ENCODE data around the gene FLAD1.

The FLAD1 gene

DNA sequence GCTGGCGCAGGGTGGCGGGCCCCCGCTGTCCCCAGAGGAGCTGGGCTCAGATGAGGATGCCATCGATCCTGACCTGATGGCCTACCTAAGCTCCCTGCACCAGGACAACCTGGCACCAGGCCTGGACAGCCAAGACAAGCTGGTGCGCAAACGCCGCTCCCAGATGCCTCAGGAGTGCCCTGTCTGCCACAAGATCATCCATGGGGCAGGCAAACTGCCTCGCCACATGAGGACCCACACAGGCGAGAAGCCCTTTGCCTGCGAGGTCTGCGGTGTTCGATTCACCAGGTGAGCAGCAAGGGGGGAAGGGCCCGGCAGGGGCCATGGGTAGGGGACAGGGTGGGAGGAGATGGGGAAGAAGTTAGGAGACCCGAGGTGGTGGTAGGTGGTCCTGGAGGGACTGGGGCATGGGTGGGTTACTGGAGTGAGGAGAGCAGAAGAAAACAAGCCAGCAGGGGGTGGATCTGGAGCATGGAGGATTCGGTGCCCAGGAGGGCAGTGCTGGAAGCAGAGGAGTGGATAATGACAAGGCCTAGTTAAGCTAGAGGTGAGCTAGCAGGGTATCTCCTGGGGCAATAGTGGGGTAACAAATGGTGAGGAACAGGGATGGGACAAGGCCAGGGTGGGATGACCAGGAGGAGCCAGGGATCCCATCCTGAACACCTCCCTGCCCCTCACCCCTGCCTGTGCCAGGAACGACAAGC, 32.5 kb downstream of the FLAD1 start:
- TF ChIP-seq, protein P1, sequence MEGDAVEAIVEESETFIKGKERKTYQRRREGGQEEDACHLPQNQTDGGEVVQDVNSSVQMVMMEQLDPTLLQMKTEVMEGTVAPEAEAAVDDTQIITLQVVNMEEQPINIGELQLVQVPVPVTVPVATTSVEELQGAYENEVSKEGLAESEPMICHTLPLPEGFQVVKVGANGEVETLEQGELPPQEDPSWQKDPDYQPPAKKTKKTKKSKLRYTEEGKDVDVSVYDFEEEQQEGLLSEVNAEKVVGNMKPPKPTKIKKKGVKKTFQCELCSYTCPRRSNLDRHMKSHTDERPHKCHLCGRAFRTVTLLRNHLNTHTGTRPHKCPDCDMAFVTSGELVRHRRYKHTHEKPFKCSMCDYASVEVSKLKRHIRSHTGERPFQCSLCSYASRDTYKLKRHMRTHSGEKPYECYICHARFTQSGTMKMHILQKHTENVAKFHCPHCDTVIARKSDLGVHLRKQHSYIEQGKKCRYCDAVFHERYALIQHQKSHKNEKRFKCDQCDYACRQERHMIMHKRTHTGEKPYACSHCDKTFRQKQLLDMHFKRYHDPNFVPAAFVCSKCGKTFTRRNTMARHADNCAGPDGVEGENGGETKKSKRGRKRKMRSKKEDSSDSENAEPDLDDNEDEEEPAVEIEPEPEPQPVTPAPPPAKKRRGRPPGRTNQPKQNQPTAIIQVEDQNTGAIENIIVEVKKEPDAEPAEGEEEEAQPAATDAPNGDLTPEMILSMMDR (IDR thresholded peaks at IDR 0.05; ENCODE audit: low read depth, low read length): no peak
- no peak for TF ChIP-seq EZH2phosphoT487 (IDR thresholded peaks at IDR 0.05; ENCODE audit: low read depth)
- peaks cover 33% of the 10 kb centered on the region for H4K20me1 ChIP-seq (ENCODE audit: insufficient read depth, low read length)
- H3K4me1 ChIP-seq (ENCODE audit: low read length): peaks cover 30% of the 10 kb centered on the region

DNA sequence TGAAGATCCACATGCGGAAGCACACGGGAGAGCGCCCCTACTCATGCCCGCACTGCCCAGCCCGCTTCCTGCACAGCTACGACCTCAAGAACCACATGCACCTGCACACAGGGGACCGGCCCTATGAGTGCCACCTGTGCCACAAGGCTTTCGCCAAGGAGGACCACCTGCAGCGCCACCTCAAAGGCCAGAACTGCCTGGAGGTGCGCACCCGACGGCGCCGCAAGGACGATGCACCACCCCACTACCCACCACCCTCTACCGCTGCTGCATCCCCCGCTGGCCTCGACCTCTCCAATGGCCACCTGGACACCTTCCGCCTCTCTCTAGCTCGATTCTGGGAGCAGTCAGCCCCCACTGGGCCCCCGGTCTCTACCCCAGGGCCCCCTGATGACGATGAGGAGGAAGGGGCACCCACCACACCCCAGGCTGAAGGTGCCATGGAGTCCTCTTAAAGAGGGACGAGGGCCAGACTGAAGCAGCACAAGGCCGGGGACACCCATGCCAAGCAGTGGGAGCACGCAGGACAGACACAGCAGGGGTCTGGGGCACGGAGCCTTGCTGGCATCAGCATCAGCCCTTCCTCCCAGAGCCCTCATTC, 33.2 kb downstream of the FLAD1 start:
- Histone ChIP-seq H3K4me2 (ENCODE audit: low read length) (peak overlapping the region; percentile 79), H3K4me3 (ENCODE audit: low read length) (peak overlapping the region; percentile 74; the same call in 1 of the 2 replicates), H3K9ac (ENCODE audit: low read length) (peak overlapping the region; percentile 77; the same call in 1 of the 2 replicates), H3K79me2 (ENCODE audit: low read length) (no peaks in the 10 kb centered on the region), H3K4me1 (ENCODE audit: low read length) (peaks cover 30% of the 10 kb centered on the region), H3K27me3 (ENCODE audit: low read depth, low read length) (no peaks in the 10 kb centered on the region), H3K27ac (ENCODE audit: low read length) (peak overlapping the region; percentile 75), H3K9me3 (ENCODE audit: insufficient read depth, low read length) (no peaks in the 10 kb centered on the region), H4K20me1 (ENCODE audit: insufficient read depth, low read length) (peaks cover 26% of the 10 kb centered on the region), H2AFZ (ENCODE audit: low read depth, low read length) (no peak overlapping the region), H3K36me3 (replicated peaks; ENCODE audit: low read depth, low read length) (peaks cover 29% of the 10 kb centered on the region)
- no peak for TF ChIP-seq EZH2phosphoT487 (IDR thresholded peaks at IDR 0.05; ENCODE audit: low read depth)
- TF ChIP-seq, protein P1 (IDR thresholded peaks at IDR 0.05; ENCODE audit: low read depth, low read length): no peak

More for the DNA sequence above, 32.5 kb downstream of the FLAD1 start:
- Histone ChIP-seq H3K9ac (ENCODE audit: low read length) (no peak overlapping the region), H3K4me2 (ENCODE audit: low read length) (no peak overlapping the region), H3K36me3 (replicated peaks; ENCODE audit: low read depth, low read length) (peaks cover 29% of the 10 kb centered on the region), H3K27me3 (ENCODE audit: low read depth, low read length) (no peaks in the 10 kb centered on the region), H2AFZ (ENCODE audit: low read depth, low read length) (no peak overlapping the region), H3K79me2 (ENCODE audit: low read length) (no peaks in the 10 kb centered on the region), H3K9me3 (ENCODE audit: insufficient read depth, low read length) (no peaks in the 10 kb centered on the region), H3K4me3 (ENCODE audit: low read length) (no peak overlapping the region), H3K27ac (ENCODE audit: low read length) (peak overlapping the region; percentile 75)

DNA sequence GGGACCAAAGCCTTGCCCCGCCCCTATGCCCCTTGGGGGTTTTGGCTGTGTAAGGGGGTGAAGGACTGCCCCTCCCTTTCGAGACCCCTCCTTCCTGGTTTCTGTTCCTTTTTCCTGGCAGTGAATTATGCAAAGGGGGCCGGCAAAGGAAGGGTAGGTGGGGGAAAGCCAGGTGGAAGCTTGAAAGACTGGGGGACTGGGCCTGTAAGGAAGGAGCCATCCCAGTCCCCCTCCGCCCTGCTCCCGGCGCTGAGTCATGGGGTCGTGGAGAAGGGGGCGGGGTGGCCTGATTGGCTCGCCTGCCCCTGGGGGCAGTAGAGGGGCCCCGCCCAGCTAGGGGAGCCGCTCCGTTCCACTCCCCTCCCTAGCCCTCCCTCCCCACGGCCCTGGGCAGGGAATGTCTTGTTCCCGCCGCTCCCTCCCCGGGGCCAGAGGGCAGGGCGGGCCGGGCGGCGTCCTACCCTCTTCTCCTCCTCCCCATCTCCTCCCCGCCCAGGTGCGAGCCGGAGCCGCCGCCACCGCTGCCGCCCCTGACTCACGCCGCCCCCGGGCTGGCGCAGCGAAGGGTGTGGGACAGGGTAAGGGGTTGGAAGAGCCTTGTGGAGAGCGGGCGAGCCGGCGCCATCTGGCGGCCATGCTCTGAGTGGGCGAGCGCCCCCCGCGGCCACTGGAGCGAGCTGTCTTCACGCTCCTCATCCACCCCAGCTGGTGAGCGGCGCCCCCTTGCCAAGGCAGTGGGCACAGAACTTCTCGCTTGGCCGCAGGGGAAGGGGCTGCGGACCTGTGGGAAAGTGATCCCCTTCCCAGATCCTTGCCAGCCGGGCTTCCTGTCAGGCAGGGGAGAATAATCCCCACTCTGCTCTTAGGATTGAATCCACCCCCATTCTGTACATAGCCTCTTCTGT, 34.1 kb downstream of the FLAD1 start:
- TF ChIP-seq EZH2phosphoT487 (IDR thresholded peaks at IDR 0.05; ENCODE audit: low read depth): no peak
- TF ChIP-seq, protein P1 (IDR thresholded peaks at IDR 0.05; ENCODE audit: low read depth, low read length): peak; percentile 100
- Histone ChIP-seq H3K36me3 (replicated peaks; ENCODE audit: low read depth, low read length) (peaks cover 28% of the 10 kb centered on the region), H3K4me2 (ENCODE audit: low read length) (peak overlapping the region; percentile 79), H3K27me3 (ENCODE audit: low read depth, low read length) (no peaks in the 10 kb centered on the region), H3K9ac (ENCODE audit: low read length) (peak overlapping the region; percentile 77), H3K9me3 (ENCODE audit: insufficient read depth, low read length) (no peaks in the 10 kb centered on the region), H3K79me2 (ENCODE audit: low read length) (no peaks in the 10 kb centered on the region), H3K4me1 (ENCODE audit: low read length) (peaks cover 30% of the 10 kb centered on the region), H4K20me1 (ENCODE audit: insufficient read depth, low read length) (peaks cover 24% of the 10 kb centered on the region), H3K4me3 (ENCODE audit: low read length) (peak overlapping the region; percentile 74), H2AFZ (ENCODE audit: low read depth, low read length) (no peak overlapping the region), H3K27ac (ENCODE audit: low read length) (peak overlapping the region; percentile 75)

DNA sequence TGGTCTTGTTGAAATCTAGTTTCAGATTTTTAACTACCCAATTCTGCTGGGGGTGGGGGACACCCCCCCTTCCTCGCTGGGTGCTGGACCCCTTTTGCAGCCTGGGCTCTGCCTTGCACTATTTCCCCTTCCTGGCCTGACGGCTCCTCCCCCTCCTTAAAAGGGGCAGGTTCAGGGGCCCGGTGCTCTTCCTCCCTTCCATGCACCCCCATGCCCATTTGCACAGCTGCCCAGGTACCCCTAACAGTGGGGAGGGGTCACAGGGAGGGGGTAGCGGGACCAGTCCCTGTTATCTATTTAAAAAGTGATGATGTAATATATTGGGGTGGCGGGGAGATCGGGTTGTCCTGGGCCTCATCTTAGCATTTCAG, 34.8 kb downstream of the FLAD1 start:
- Histone ChIP-seq H3K36me3 (replicated peaks; ENCODE audit: low read depth, low read length) (peaks cover 26% of the 10 kb centered on the region), H3K9me3 (ENCODE audit: insufficient read depth, low read length) (no peaks in the 10 kb centered on the region), H3K27me3 (ENCODE audit: low read depth, low read length) (no peaks in the 10 kb centered on the region), H4K20me1 (ENCODE audit: insufficient read depth, low read length) (peaks cover 17% of the 10 kb centered on the region), H3K9ac (ENCODE audit: low read length) (peak overlapping the region; percentile 77), H3K79me2 (ENCODE audit: low read length) (no peaks in the 10 kb centered on the region), H3K4me3 (ENCODE audit: low read length) (peak overlapping the region; percentile 74), H3K4me2 (ENCODE audit: low read length) (peak overlapping the region; percentile 79), H3K4me1 (ENCODE audit: low read length) (peaks cover 30% of the 10 kb centered on the region), H2AFZ (ENCODE audit: low read depth, low read length) (no peak overlapping the region), H3K27ac (ENCODE audit: low read length) (peak overlapping the region; percentile 75)
- TF ChIP-seq, protein P1 (IDR thresholded peaks at IDR 0.05; ENCODE audit: low read depth, low read length): no peak
- no peak for TF ChIP-seq EZH2phosphoT487 (IDR thresholded peaks at IDR 0.05; ENCODE audit: low read depth)
